K562 (cell line): ENCODE data around the gene CLTB. TPM values are rescaled to one million over a fixed set of nuclear protein-coding genes. Genes with fewer than 3 reads are reported as not detected.

Source experiments
- C11orf30 ChIP-seq: fragments of 450-650 bp; IDR thresholded peaks from 2 replicates; pipeline ENCODE4 v1.6.1; 2016; ENCODE audit warnings: low read depth, mild to moderate bottlenecking
- CHCHD3 ChIP-seq: fragments of 250-450 bp; sonication (Bioruptor Pico); IDR thresholded peaks from 2 replicates; pipeline ENCODE4 v2.1.2; 2022; ENCODE audit warnings: mild to moderate bottlenecking
- EGR1 ChIP-seq: fragments of 450-650 bp; conservative IDR thresholded peaks from 2 replicates; pipeline ENCODE4 v1.6.1; 2017; ENCODE audit warnings: mild to moderate bottlenecking
- HDAC1 ChIP-seq, 2 experiments: fragments of 450-650 bp; IDR thresholded peaks; 2 replicates each; pipeline ENCODE4 v1.6.1; 2016 to 2017; ENCODE audit warnings: inconsistent platforms in 1 of 2, mild to moderate bottlenecking in 1 of 2, moderate library complexity in 1 of 2
- HDAC2 ChIP-seq: fragments of 450-650 bp; IDR thresholded peaks from 2 replicates; pipeline ENCODE4 v1.6.1; 2016; ENCODE audit warnings: mild to moderate bottlenecking
- HDAC8 ChIP-seq: fragments of 450-650 bp; IDR thresholded peaks from 2 replicates; pipeline ENCODE4 v1.6.1; 2016; ENCODE audit warnings: mild to moderate bottlenecking, missing genetic modification characterization, moderate library complexity, missing compliant biosample characterization
- KHSRP ChIP-seq: fragments of 450-650 bp; IDR thresholded peaks from 2 replicates; pipeline ENCODE4 v1.6.1; 2017
- MYC ChIP-seq, 2 experiments: fragments of 250-450 bp in 1 of 2; sonication (Bioruptor Pico) in 1 of 2; IDR thresholded peaks; 2 replicates each; pipeline versions ENCODE4 v1.5.1 to v1.6.1; 2012 to 2021; ENCODE audit warnings: low read depth in 2 of 2, borderline replicate concordance in 1 of 2, improper control_type of control experiment in 1 of 2, low read length in 1 of 2, mild to moderate bottlenecking in 1 of 2, moderate library complexity in 1 of 2
- NFRKB ChIP-seq: fragments of 450-650 bp; IDR thresholded peaks from 2 replicates; pipeline ENCODE4 v1.6.1; 2016; ENCODE audit warnings: low read depth
- NR2C1 ChIP-seq, 2 experiments: fragments of 450-650 bp; IDR thresholded peaks; 2 replicates each; pipeline ENCODE4 v1.6.1; 2017; ENCODE audit warnings: mild to moderate bottlenecking in 2 of 2, antibody characterized with exemption in 1 of 2, inconsistent platforms in 1 of 2, missing compliant biosample characterization in 1 of 2, missing genetic modification characterization in 1 of 2
- POLR2B ChIP-seq: fragments of 450-650 bp; IDR thresholded peaks from 2 replicates; pipeline ENCODE4 v1.6.1; 2018; ENCODE audit warnings: low read depth; ENCODE audit not compliant: partially characterized antibody
- SPI1 ChIP-seq: IDR thresholded peaks from 2 replicates; pipeline ENCODE4 v1.6.1; 2011; ENCODE audit warnings: low read depth, low read length, control low read depth, borderline replicate concordance
- ZBTB17 ChIP-seq: fragments of 450-650 bp; formaldehyde crosslinking; IDR thresholded peaks from 2 replicates; pipeline ENCODE4 v1.4.0; 2020; ENCODE audit warnings: mild to moderate bottlenecking
- ZC3H8 ChIP-seq: fragments of 450-650 bp; IDR thresholded peaks from 2 replicates; pipeline ENCODE4 v1.6.1; 2017
- ZNF143 ChIP-seq: sonication (generic); formaldehyde crosslinking; IDR thresholded peaks from 2 replicates; pipeline ENCODE4 v1.9.0; 2022; ENCODE audit warnings: mild to moderate bottlenecking, missing genetic modification reagents
- ZNF347 ChIP-seq: fragments of 450-650 bp; formaldehyde crosslinking; IDR thresholded peaks from 2 replicates; pipeline ENCODE4 v1.4.0; 2020; ENCODE audit warnings: low read depth, mild to moderate bottlenecking, moderate library complexity
- polyA plus RNA-seq, 8 experiments: library from polyadenylated mRNA; depleted of rRNA in 4 of 8; stranded (reverse) in 5 of 8; unstranded in 3 of 8; fragments of >200 nt; fragmentation: Nextera tagmentation in 2 of 8; fragmentation: Illumina TruSeq in 1 of 8; extraction: Ambion mirVana in 2 of 8; extraction: Trizol in 1 of 8; gene quantifications; 2 replicates each; pipeline versions ENCODE4 v1.2.1 to v1.2.3, GENCODE V29; 2011 to 2014; ENCODE audit warnings: inconsistent platforms in 1 of 8, missing spikeins in 1 of 8
- total RNA-seq, 7 experiments: library from RNA; depleted of rRNA in 6 of 7; stranded (reverse); fragments of >200 nt in 6 of 7; fragmentation: Illumina TruSeq in 2 of 7; extraction: Trizol in 2 of 7; gene quantifications; 2 replicates each; pipeline versions ENCODE4 v1.2.1 to v1.2.3, GENCODE V29; 2011 to 2021; ENCODE audit warnings: low replicate concordance in 1 of 7
- TF ChIP-seq, protein P1 (sequence below): fragments of 250-450 bp; sonication (Bioruptor Pico); IDR thresholded peaks from 2 replicates; pipeline ENCODE4 v1.9.0; 2021; ENCODE audit warnings: mild to moderate bottlenecking, inconsistent platforms
- TF ChIP-seq, protein P2 (sequence below): fragments of 450-650 bp; IDR thresholded peaks from 2 replicates; pipeline ENCODE4 v1.6.1; 2016; ENCODE audit warnings: mild to moderate bottlenecking
- TF ChIP-seq, protein P3 (sequence below): fragments of 250-450 bp; sonication (Bioruptor Pico); IDR thresholded peaks from 2 replicates; pipeline ENCODE4 v1.9.0; 2021; ENCODE audit warnings: mild to moderate bottlenecking
- TF ChIP-seq, protein P4 (sequence below): fragments of 450-650 bp; IDR thresholded peaks from 2 replicates; pipeline ENCODE4 v1.6.1; 2017; ENCODE audit warnings: mild to moderate bottlenecking, moderate library complexity

The CLTB gene
- total and polyA plus RNA-seq, 9 of the 15 experiments (the other 6 are each of a cell fraction or from before 2014, with no cell fraction given): 1.8 to 117 (median 39.0) TPM

DNA sequence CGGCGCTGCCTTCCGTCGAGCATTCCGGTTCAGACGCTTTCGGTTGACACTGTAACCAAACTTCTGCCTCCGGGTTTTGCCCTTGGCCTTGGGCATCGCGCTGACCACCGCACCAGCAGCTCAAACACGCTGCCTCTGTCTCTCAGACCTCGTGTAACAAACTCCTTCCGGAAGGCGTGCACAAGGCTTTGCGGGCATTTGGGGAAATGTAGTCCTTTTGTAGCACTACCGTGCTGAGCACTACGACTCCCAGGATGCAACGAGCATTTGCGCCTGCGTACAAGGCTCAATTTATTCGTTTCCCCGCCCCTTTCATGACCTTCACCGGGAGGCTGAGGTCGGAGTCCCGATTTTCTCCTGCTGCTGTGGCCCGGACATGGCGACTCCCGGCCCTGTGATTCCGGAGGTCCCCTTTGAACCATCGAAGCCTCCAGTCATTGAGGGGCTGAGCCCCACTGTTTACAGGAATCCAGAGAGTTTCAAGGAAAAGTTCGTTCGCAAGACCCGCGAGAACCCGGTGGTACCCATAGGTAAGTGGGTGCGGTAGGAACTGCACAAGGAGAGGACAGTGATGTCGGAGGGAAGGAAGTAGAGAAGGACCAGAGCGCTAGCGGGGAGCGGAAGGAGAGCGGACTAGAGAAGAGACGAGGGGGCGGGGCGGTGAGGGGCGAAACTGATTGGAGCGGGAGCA, 27.8 kb downstream of the CLTB start, which contains the start of the genes HIGD2A and NOP16 (continued):
- TF ChIP-seq, protein P1, sequence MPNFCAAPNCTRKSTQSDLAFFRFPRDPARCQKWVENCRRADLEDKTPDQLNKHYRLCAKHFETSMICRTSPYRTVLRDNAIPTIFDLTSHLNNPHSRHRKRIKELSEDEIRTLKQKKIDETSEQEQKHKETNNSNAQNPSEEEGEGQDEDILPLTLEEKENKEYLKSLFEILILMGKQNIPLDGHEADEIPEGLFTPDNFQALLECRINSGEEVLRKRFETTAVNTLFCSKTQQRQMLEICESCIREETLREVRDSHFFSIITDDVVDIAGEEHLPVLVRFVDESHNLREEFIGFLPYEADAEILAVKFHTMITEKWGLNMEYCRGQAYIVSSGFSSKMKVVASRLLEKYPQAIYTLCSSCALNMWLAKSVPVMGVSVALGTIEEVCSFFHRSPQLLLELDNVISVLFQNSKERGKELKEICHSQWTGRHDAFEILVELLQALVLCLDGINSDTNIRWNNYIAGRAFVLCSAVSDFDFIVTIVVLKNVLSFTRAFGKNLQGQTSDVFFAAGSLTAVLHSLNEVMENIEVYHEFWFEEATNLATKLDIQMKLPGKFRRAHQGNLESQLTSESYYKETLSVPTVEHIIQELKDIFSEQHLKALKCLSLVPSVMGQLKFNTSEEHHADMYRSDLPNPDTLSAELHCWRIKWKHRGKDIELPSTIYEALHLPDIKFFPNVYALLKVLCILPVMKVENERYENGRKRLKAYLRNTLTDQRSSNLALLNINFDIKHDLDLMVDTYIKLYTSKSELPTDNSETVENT (CRISPR knock-in tag): no peak
- TF ChIP-seq ZC3H8 (peak; percentile 84; the same call in 1 of the 2 replicates), NFRKB (peak; percentile 97), ZBTB17 (no peak; the same call in 1 of the 2 replicates), POLR2B (peak; percentile 64), HDAC1 (IDR thresholded peaks at IDR 0.05) (peak; percentile 70 to 100; a peak in 3 of 4 replicates), C11orf30 (peak; percentile 98), HDAC2 (peak; percentile 94), NR2C1 (IDR thresholded peaks at IDR 0.05) (peak; percentile 94), NR2C1 (tag; IDR thresholded peaks at IDR 0.05) (peak; percentile 93), CHCHD3 (CRISPR knock-in tag) (0 out of 2 replicates have a peak, but pooled peaks have one; percentile 63), MYC (IDR thresholded peaks at IDR 0.05; ENCODE audit: low read depth, low read length) (peak; percentile 99), MYC (CRISPR knock-in tag; IDR thresholded peaks at IDR 0.05; ENCODE audit: borderline replicate concordance, low read depth) (peak; percentile 69; the same call in 1 of the 2 replicates), SPI1 (peak; percentile 27; the same call in 1 of the 2 replicates), ZNF347 (CRISPR knock-in tag) (no peak), EGR1 (peak; percentile 70), KHSRP (no peak), HDAC8 (tag) (no peak), ZNF143 (CRISPR knock-in tag) (peak; percentile 95)
- TF ChIP-seq, protein P2, sequence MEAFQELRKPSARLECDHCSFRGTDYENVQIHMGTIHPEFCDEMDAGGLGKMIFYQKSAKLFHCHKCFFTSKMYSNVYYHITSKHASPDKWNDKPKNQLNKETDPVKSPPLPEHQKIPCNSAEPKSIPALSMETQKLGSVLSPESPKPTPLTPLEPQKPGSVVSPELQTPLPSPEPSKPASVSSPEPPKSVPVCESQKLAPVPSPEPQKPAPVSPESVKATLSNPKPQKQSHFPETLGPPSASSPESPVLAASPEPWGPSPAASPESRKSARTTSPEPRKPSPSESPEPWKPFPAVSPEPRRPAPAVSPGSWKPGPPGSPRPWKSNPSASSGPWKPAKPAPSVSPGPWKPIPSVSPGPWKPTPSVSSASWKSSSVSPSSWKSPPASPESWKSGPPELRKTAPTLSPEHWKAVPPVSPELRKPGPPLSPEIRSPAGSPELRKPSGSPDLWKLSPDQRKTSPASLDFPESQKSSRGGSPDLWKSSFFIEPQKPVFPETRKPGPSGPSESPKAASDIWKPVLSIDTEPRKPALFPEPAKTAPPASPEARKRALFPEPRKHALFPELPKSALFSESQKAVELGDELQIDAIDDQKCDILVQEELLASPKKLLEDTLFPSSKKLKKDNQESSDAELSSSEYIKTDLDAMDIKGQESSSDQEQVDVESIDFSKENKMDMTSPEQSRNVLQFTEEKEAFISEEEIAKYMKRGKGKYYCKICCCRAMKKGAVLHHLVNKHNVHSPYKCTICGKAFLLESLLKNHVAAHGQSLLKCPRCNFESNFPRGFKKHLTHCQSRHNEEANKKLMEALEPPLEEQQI: peak; percentile 86
- TF ChIP-seq, protein P3, sequence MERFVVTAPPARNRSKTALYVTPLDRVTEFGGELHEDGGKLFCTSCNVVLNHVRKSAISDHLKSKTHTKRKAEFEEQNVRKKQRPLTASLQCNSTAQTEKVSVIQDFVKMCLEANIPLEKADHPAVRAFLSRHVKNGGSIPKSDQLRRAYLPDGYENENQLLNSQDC (CRISPR knock-in tag): peak; percentile 84
- TF ChIP-seq, protein P4, sequence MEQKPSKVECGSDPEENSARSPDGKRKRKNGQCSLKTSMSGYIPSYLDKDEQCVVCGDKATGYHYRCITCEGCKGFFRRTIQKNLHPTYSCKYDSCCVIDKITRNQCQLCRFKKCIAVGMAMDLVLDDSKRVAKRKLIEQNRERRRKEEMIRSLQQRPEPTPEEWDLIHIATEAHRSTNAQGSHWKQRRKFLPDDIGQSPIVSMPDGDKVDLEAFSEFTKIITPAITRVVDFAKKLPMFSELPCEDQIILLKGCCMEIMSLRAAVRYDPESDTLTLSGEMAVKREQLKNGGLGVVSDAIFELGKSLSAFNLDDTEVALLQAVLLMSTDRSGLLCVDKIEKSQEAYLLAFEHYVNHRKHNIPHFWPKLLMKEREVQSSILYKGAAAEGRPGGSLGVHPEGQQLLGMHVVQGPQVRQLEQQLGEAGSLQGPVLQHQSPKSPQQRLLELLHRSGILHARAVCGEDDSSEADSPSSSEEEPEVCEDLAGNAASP: no peak
